ENCODE measurements around the gene ZNF423.

DNA sequence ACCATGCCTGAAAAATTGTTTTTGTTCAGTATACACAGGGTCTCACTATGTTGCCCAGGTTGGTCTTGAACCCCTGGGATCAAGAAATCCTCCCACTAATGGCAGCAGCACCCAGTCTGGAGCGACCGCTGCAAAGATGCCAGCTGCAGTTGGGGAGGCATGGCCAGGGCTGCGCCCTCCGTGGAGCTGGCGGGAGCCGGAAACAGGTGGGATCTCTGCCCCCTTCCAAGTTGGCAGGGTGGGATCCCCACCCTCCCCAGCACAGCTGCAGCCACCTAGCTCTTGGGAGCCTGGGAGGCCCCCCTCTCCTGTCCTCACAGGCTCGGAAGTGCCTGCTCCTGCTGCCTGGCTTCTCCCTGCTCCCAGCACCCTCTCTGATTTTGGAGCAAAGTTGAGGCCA is 176.8 kb downstream of the ZNF423 start:
- no peak for TF ChIP-seq CTCF (IDR thresholded peaks at IDR 0.05; ENCODE audit: insufficient read depth, low read depth, low read length)
- no peak for TF ChIP-seq EZH2 (IDR thresholded peaks at IDR 0.05; ENCODE audit: insufficient read depth, low read length)

Measured in astrocyte (in vitro differentiated cells and primary cell).